Subcutaneous adipose tissue (tissue), 4 donors: ENCODE data around the gene CALHM6. TPM values are rescaled to one million over a fixed set of nuclear protein-coding genes. Genes with fewer than 3 reads are reported as not detected.

ENCODE experiments used
- total RNA-seq, 4 donors: library from RNA; depleted of rRNA; stranded (reverse); fragments of >200 nt; gene quantifications; one replicate each; pipeline ENCODE4 v1.1.0, GENCODE V29; 2016
- TF ChIP-seq, protein P1 (sequence below): fragments of 450-650 bp; IDR thresholded peaks from one replicate; pipeline ENCODE4 v1.5.1; 2016; ENCODE audit warnings: low read depth, mild to moderate bottlenecking, control low read depth, antibody characterized with exemption, moderate library complexity

CALHM6 gene
- total RNA-seq, 4 donors from 2014 or later, result 0.65 to 9.2 (median 3.7) TPM

DNA sequence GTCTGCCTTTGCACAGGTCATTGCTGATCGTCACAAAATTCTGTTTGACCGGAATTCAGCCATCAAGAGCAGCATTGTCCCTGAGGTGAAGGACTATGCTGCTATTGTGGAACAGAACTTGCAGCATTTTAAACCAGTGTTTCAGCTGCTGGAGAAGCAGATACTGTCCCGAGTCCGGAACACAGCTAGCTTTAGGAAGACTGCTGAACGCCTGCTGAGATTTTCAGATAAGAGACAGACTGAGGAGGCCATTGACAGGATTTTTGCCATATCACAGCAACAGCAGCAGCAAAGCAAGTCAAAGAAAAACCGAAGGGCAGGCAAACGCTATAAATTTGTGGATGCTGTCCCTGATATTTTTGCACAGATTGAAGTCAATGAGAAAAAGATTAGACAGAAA lies 24.6 kb upstream of the CALHM6 start:
- TF ChIP-seq, protein P1, sequence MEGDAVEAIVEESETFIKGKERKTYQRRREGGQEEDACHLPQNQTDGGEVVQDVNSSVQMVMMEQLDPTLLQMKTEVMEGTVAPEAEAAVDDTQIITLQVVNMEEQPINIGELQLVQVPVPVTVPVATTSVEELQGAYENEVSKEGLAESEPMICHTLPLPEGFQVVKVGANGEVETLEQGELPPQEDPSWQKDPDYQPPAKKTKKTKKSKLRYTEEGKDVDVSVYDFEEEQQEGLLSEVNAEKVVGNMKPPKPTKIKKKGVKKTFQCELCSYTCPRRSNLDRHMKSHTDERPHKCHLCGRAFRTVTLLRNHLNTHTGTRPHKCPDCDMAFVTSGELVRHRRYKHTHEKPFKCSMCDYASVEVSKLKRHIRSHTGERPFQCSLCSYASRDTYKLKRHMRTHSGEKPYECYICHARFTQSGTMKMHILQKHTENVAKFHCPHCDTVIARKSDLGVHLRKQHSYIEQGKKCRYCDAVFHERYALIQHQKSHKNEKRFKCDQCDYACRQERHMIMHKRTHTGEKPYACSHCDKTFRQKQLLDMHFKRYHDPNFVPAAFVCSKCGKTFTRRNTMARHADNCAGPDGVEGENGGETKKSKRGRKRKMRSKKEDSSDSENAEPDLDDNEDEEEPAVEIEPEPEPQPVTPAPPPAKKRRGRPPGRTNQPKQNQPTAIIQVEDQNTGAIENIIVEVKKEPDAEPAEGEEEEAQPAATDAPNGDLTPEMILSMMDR, result no peak

GRCh38 chr6:116437656-116438055 lies 23.5 kb upstream of the CALHM6 start:
- TF ChIP-seq, protein P1, result no peak

DNA sequence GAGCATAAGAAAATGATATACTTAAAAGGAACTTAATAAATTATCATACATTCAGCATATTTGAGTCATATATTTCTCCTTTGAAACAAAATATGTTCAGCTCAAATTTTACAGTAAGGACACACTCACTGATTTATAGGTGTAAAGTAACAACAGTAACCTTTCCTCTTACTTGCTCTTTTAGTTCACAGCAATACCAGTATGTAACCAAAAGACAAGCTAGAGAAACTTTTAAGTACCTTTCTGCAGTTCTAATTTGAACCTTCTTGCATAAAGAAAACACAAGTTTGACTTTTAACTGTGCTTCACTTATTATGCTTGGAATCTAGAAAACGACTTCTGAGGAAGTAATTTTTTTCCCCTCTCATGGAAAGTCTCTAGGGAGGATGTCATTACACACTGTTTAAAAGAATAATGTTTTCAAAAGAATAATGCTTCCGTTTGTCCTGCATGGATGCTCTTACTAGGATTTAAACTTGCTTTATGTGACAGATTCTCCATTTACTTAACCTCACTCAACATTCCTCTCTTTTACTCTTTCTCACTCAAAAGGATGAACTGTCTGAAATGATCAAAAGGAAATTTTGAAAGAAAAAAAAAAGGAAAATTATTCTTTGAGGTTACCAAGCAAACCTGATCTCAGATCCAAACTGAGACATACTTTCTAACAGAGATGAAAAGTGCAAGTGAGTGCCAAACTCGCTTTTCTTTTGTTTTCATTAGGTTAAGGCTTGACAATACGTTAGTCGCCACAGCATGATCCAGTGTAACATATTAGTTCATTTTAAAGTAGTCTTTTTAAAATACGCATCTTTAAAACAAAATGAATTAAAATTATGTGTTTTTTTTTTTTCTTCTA lies 22.4 kb upstream of the CALHM6 start:
- TF ChIP-seq, protein P1, result no peak

- TF ChIP-seq, protein P1, result no peak
Observed at GRCh38 chr6:116439522-116440051, 21.6 kb upstream of the CALHM6 start.

DNA sequence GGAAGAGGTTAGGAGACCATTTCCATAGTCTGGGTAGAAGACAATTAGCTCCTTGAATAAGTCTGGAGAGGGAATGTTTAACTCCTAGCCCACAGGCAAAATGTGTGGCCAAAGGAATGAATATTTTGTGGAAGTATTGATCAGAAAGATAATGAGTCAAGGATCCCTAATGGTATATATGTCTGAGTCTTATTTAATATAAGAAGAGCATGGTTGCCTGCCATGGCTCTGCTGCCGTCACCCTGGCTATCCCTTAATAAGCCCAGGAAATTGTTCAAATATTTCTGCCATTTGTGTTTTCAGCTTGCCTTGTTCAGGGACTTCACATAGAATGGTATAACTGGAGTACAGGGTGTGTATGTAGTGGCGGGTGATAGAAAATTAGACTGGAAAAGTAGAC lies 18.1 kb upstream of the CALHM6 start:
- TF ChIP-seq, protein P1, result no peak

GRCh38 chr6:116444092-116444491 lies 17.1 kb upstream of the CALHM6 start:
- TF ChIP-seq, protein P1, result no peak

GRCh38 chr6:116444575-116444974 lies 16.6 kb upstream of the CALHM6 start:
- TF ChIP-seq, protein P1, result no peak
